ENCODE measurements around the gene FUT3. TPM values are rescaled to one million over a fixed set of nuclear protein-coding genes. Genes with fewer than 3 reads are reported as not detected.

Gene FUT3
- total and polyA plus RNA-seq, 2 of the 8 experiments (the other 6 are each of a cell fraction or from before 2014, with no cell fraction given), result 0.15 to 0.63 TPM

GRCh38 chr19:5857203-5858081 is 6.2 kb upstream of the FUT3 start:
- Histone ChIP-seq H2AFZ (ENCODE audit: low read length) (no peak overlapping the region), H2BK12ac (ENCODE audit: low read depth, low read length) (no peak overlapping the region), H3K4me2 (ENCODE audit: insufficient read depth in 1 of 2, low read depth in 2 of 2, low read length in 2 of 2) (no peak overlapping the region), H2BK15ac (ENCODE audit: low read length) (no peak overlapping the region), H3K4ac (replicated peaks; ENCODE audit: insufficient read length, low read depth, low read length) (no peak overlapping the region), H3K9me3 (ENCODE audit: insufficient read depth in 2 of 2, low read depth in 1 of 2, low read length in 1 of 2) (no peaks in the 10 kb centered on the region), H3K23ac (ENCODE audit: insufficient read length) (no peak overlapping the region), H3K56ac (replicated peaks; ENCODE audit: insufficient read length, low read depth, low read length) (no peak overlapping the region), H2BK5ac (ENCODE audit: low read depth, low read length) (no peak overlapping the region), H4K91ac (replicated peaks; ENCODE audit: insufficient read length, low read length) (no peak overlapping the region), H3K18ac (ENCODE audit: extremely low read depth, low read length) (no peak overlapping the region), H4K8ac (ENCODE audit: extremely low read depth, insufficient read depth, low read length) (no peak overlapping the region), H3K4me3 (ENCODE audit: extremely low read depth in 1 of 4, insufficient read depth in 2 of 4, low read depth in 3 of 4, low read length in 4 of 4) (no peak overlapping the region), H3K36me3 (ENCODE audit: control insufficient read depth in 2 of 4, insufficient read depth in 4 of 4, low read length in 3 of 4) (no peaks in the 10 kb centered on the region), H3K4me1 (replicated peaks in 1 of 4; ENCODE audit: control insufficient read depth in 3 of 4, insufficient read depth in 4 of 4, low read length in 3 of 4) (no peaks in the 10 kb centered on the region), H3K27me3 (replicated peaks in 1 of 4; ENCODE audit: control insufficient read depth in 3 of 4, extremely low read depth in 1 of 4, insufficient read depth in 3 of 4, low read length in 3 of 4) (no peaks in the 10 kb centered on the region; a peak in 1 of 7 replicates), H3K79me2 (ENCODE audit: control insufficient read depth in 1 of 2, insufficient read depth in 2 of 2, low read length in 2 of 2) (no peaks in the 10 kb centered on the region), H2AK5ac (ENCODE audit: low read depth, low read length) (no peak overlapping the region), H3K79me1 (ENCODE audit: low read depth, low read length) (no peaks in the 10 kb centered on the region), H4K20me1 (replicated peaks in 1 of 2; ENCODE audit: control insufficient read depth in 1 of 2, insufficient read depth in 2 of 2, low read length in 2 of 2) (no peaks in the 10 kb centered on the region), H3K9ac (replicated peaks in 1 of 4; ENCODE audit: extremely low read depth in 1 of 4, low read depth in 3 of 4, low read length in 3 of 4) (no peak overlapping the region), H2BK120ac (replicated peaks; ENCODE audit: low read depth, low read length) (no peak overlapping the region), H3K27ac (ENCODE audit: low read depth, low read length) (no peak overlapping the region), H3K23me2 (ENCODE audit: low read depth, low read length) (no peaks in the 10 kb centered on the region), H2BK20ac (ENCODE audit: low read length) (no peak overlapping the region), H3K14ac (ENCODE audit: insufficient read length) (no peak overlapping the region), H4K5ac (ENCODE audit: insufficient read length, low read depth, low read length) (no peak overlapping the region)
- no peak for DNase-seq (ENCODE audit: low read depth in 1 of 2, low spot score in 2 of 2)
- WGBS, 2 experiments (ENCODE audit: extremely low coverage in 1 of 2, insufficient coverage in 1 of 2, insufficient read length in 1 of 2, insufficient replicate concordance in 2 of 2, low coverage in 1 of 2, low lambda C conversion rate in 2 of 2, missing lambda C conversion rate in 1 of 2), result 90% methylated on average over 18 of the region's 18 CpGs; no CpG with 5 or more reads in 1 of the 2 experiments
- POLR2A ChIA-PET (ENCODE audit: partially characterized antibody), result interaction anchor here (1.7 kb wide), 1 partner anchor 29 kb away, joined by 8 read pairs; no protein-coding TSS in a partner anchor
- CTCF ChIA-PET (ENCODE audit: partially characterized antibody), result interaction anchor here (2.1 to 2.7 kb wide), 2 partner anchors 7 to 53 kb away, joined by 4 to 7 read pairs; partner anchors contain the start of gene NRTN
- no peak for FAIRE-seq
- TF ChIP-seq SP1 (IDR thresholded peaks at IDR 0.05; ENCODE audit: low read depth, low read length), result no peak

Data from H1 (cell line).